ENCODE data around the gene ADARB2.

- no peak for TF ChIP-seq POLR2A (IDR thresholded peaks at IDR 0.05; ENCODE audit: low read depth, low read length)
- no peak for TF ChIP-seq CREB1 (IDR thresholded peaks at IDR 0.05; ENCODE audit: low read depth)
- TF ChIP-seq ZNF274 (IDR thresholded peaks at IDR 0.05; ENCODE audit: insufficient read depth, insufficient read length): no peak
- no peak for TF ChIP-seq CREM (IDR thresholded peaks at IDR 0.05; ENCODE audit: low read depth)
These were observed 556.5 kb downstream of the ADARB2 start for GRCh38 chr10:1180836-1181235.

Measured in GM12878 (cell line).